Measurements from ENCODE around the gene SEPHS1.
"Not testable (repeated sequence)": the region's sequence is repeated elsewhere in the genome, so short reads cannot be mapped to it uniquely, and the experiment has no call there.

Gene SEPHS1

GRCh38 chr10:13322615-13323148 is 25.4 kb downstream of the SEPHS1 start:
- no peak for DNase-seq

- no peak for DNase-seq
Observed at GRCh38 chr10:13321576-13321975, 26.5 kb downstream of the SEPHS1 start.

- no peak for DNase-seq
Observed at GRCh38 chr10:13319166-13319565, 28.9 kb downstream of the SEPHS1 start.

- DNase-seq: no peak
Observed at GRCh38 chr10:13317474-13317873, 30.6 kb downstream of the SEPHS1 start.

GRCh38 chr10:13316635-13317311 is 31.3 kb downstream of the SEPHS1 start:
- DNase-seq: no peak

- no peak for DNase-seq
Observed at GRCh38 chr10:13315361-13315760, 32.7 kb downstream of the SEPHS1 start.

- no peak for DNase-seq
Observed at GRCh38 chr10:13311177-13311575, 36.9 kb downstream of the SEPHS1 start.

GRCh38 chr10:13310518-13311176 is 37.4 kb downstream of the SEPHS1 start:
- DNase-seq: no peak

GRCh38 chr10:13309792-13310191 is 38.3 kb downstream of the SEPHS1 start:
- DNase-seq: no peak

- no peak for DNase-seq
Observed at GRCh38 chr10:13308096-13308495, 40.0 kb downstream of the SEPHS1 start.

GRCh38 chr10:13306103-13306502 is 42.0 kb downstream of the SEPHS1 start:
- DNase-seq: no peak

- no peak for DNase-seq
Observed at GRCh38 chr10:13302821-13303555, 45.1 kb downstream of the SEPHS1 start.

GRCh38 chr10:13299437-13300287 is 48.4 kb downstream of the SEPHS1 start, which contains the start of gene PHYH:
Gene PHYH, minus strand, starts transcription at chr10:13300064. Its CDS starts 22 bp downstream, at chr10:13300042.
- peak; percentile 76 for DNase-seq

- no peak for DNase-seq
Observed at GRCh38 chr10:13298748-13299436, 49.2 kb downstream of the SEPHS1 start.

GRCh38 chr10:13296476-13296875 is 51.6 kb downstream of the SEPHS1 start:
- DNase-seq: no peak

GRCh38 chr10:13294784-13295183 is 53.3 kb downstream of the SEPHS1 start:
- no peak for DNase-seq

GRCh38 chr10:13291821-13292773 is 56.0 kb downstream of the SEPHS1 start:
- DNase-seq: no peak

- DNase-seq: peak; percentile 72
Observed at GRCh38 chr10:13291061-13291460, 57.0 kb downstream of the SEPHS1 start.

- DNase-seq: no peak
Observed at GRCh38 chr10:13284050-13284449, 64.0 kb downstream of the SEPHS1 start.

- not testable (repeated sequence) for DNase-seq
Observed at GRCh38 chr10:13282348-13282747, 65.7 kb downstream of the SEPHS1 start.
